ENCODE data around the gene MED12L. TPM values are rescaled to one million over a fixed set of nuclear protein-coding genes. Genes with fewer than 3 reads are reported as not detected.

MED12L gene
- total RNA-seq, 1 donor from 2014 or later, result 0.97 TPM

DNA sequence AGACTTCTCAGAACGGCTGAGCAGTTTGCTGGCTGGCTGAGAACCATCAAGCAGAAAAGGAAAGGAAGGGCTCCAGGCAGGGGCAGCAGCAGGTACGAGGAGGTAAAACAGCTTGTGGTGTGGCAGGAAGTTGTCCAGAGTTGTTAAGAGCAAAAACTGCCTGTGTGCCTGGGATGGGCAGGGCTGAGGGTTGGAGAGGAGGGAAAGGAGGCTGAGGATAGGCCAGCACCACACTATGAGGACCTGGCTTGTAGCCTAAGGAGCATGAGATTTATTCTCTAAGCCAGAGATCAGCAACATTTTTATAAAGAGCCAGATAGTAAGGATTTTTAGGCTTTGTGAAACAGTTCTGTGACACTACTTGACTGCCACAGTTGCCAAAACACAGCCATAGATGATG, 367.4 kb downstream of the MED12L start:
- Mint-ChIP-seq H3K4me1 (ENCODE audit: low read depth) (no peaks in the 10 kb centered on the region), H3K27me3 (ENCODE audit: low read depth) (peaks cover 6% of the 10 kb centered on the region), H3K27ac (ENCODE audit: unreplicated experiment) (no peak overlapping the region), H3K9me3 (ENCODE audit: low read depth) (no peaks in the 10 kb centered on the region), H3K4me3 (ENCODE audit: unreplicated experiment) (no peak overlapping the region), H3K36me3 (ENCODE audit: low read depth) (no peaks in the 10 kb centered on the region)
- DNase-seq (ENCODE audit: low spot score), result no peak
- TF ChIP-seq, protein P1, sequence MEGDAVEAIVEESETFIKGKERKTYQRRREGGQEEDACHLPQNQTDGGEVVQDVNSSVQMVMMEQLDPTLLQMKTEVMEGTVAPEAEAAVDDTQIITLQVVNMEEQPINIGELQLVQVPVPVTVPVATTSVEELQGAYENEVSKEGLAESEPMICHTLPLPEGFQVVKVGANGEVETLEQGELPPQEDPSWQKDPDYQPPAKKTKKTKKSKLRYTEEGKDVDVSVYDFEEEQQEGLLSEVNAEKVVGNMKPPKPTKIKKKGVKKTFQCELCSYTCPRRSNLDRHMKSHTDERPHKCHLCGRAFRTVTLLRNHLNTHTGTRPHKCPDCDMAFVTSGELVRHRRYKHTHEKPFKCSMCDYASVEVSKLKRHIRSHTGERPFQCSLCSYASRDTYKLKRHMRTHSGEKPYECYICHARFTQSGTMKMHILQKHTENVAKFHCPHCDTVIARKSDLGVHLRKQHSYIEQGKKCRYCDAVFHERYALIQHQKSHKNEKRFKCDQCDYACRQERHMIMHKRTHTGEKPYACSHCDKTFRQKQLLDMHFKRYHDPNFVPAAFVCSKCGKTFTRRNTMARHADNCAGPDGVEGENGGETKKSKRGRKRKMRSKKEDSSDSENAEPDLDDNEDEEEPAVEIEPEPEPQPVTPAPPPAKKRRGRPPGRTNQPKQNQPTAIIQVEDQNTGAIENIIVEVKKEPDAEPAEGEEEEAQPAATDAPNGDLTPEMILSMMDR (IDR thresholded peaks at IDR 0.05), result no peak

DNA sequence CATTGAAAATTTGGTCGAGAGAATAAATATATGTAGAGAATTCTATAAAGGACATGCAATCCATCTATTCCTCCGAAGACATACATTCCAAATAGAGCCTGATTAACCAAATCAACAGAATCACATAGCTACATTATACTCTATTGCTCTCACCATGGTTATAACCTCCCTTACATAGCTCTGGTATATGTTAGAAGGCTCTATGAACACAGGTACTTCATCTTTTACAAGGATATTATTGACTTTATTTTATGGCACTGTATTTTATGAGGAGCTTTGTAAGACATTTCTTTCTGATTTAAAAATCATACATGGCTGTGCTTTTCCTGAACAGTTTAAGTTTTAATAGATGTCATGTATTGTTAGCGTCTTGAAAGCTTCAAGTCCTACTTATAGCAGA, 370.6 kb downstream of the MED12L start:
- Mint-ChIP-seq H3K9me3 (ENCODE audit: low read depth) (no peaks in the 10 kb centered on the region), H3K27me3 (ENCODE audit: low read depth) (peaks cover 10% of the 10 kb centered on the region), H3K4me3 (ENCODE audit: unreplicated experiment) (no peak overlapping the region), H3K36me3 (ENCODE audit: low read depth) (no peaks in the 10 kb centered on the region), H3K27ac (ENCODE audit: unreplicated experiment) (no peak overlapping the region), H3K4me1 (ENCODE audit: low read depth) (peaks cover 7% of the 10 kb centered on the region)
- TF ChIP-seq, protein P1 (IDR thresholded peaks at IDR 0.05), result no peak
- DNase-seq (ENCODE audit: low spot score), result no peak

DNA sequence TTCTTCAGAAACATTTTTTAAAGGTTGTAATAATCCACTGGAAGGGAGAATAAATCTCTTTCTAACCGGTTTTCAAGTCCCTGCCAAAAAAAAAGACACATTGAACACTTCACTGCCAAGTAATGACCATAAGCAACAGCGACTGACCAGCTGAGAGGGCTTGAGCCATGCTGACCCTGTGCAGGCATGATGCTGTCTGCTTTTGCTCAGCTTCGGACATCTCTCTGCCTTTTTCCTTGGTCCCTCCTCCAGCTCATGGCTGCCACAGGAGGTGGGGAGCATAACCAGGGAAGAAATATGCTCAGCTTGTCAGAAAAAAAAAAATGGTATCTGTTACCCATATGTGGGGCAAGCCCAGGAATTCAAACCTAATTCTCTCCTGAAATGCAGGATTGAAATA, 373.9 kb downstream of the MED12L start:
- H3K27me3 Mint-ChIP-seq (ENCODE audit: low read depth), result peaks cover 23% of the 10 kb centered on the region
- no peaks in the 10 kb centered on the region for H3K36me3 Mint-ChIP-seq (ENCODE audit: low read depth)
- H3K4me1 Mint-ChIP-seq (ENCODE audit: low read depth), result peaks cover 9% of the 10 kb centered on the region
- TF ChIP-seq, protein P1 (IDR thresholded peaks at IDR 0.05), result no peak
- DNase-seq (ENCODE audit: low spot score), result no peak
- H3K4me3 Mint-ChIP-seq (ENCODE audit: unreplicated experiment), result no peak overlapping the region
- H3K9me3 Mint-ChIP-seq (ENCODE audit: low read depth), result no peaks in the 10 kb centered on the region
- H3K27ac Mint-ChIP-seq (ENCODE audit: unreplicated experiment), result no peak overlapping the region

DNA sequence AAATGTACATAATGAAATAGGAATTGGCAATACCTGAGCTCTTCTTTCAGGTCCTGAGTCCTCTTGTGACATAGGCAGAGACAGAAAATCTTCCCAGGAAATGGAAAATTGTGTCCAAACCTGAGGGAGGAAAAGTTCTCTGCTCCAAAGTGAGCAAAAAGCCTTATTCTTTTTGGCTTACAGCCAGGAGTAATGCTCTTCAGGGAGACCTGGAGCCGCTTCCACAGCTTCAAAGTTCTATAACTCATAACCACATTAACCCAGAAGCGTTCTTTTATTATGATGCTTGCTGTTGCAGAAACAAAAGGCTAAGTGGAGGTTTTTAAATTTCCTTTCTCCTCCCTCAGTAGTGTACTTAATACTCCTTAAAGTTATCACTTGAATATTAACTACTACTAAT, 374.8 kb downstream of the MED12L start:
- no peaks in the 10 kb centered on the region for H3K9me3 Mint-ChIP-seq (ENCODE audit: low read depth)
- DNase-seq (ENCODE audit: low spot score), result no peak
- H3K4me3 Mint-ChIP-seq (ENCODE audit: unreplicated experiment), result peak overlapping the region; percentile 59
- H3K27ac Mint-ChIP-seq (ENCODE audit: unreplicated experiment), result no peak overlapping the region
- no peaks in the 10 kb centered on the region for H3K36me3 Mint-ChIP-seq (ENCODE audit: low read depth)
- H3K4me1 Mint-ChIP-seq (ENCODE audit: low read depth), result peaks cover 9% of the 10 kb centered on the region
- H3K27me3 Mint-ChIP-seq (ENCODE audit: low read depth), result peaks cover 31% of the 10 kb centered on the region
- TF ChIP-seq, protein P1 (IDR thresholded peaks at IDR 0.05), result no peak

DNA sequence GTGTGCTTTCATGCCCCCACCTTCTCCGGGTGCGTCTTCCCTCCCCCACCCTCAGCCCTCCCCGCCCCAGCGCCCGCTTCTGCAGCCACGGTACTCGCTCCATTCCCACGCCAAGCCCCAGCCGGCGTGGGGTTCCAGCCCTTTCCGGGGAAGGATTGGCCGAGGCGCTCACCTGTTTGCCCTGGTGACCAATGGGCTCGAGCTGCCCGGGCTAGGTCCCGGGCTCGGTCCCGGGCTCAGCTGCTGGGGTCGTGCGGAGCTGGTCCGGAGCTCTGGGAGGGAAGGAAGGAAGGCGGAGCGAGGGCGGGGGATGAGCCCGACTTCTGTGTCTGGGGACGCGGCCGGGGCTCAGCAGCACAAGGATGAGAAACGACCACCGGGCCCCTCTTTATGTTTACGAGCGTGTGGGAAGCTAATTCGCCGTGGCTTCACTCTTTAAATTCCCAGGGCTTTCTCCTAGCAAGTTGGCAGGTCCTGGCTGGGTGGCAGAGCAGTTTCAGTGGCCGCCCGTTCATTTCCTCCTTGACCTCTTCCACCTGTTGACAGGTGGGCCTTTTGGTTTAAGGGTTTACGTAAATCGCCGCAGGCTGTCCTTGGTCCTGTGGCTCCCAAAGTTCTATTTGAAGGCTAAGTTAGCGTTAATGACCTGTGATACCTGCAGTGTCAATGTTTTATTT, 375.4 kb downstream of the MED12L start, which contains the start of gene IGSF10:
IGSF10 (minus strand) TSS at position 288 of the 677 bp plus-strand sequence. CDS start 2,352 bp downstream, outside the sequence.
- Mint-ChIP-seq H3K4me3 (ENCODE audit: unreplicated experiment) (peak within 1 kb of the TSS; percentile 59), H3K9me3 (ENCODE audit: low read depth) (no peaks in the 10 kb centered on the region), H3K36me3 (ENCODE audit: low read depth) (no peaks in the 10 kb centered on the region), H3K27ac (ENCODE audit: unreplicated experiment) (no peak within 1 kb of the TSS), H3K4me1 (ENCODE audit: low read depth) (peaks cover 9% of the 10 kb centered on the region), H3K27me3 (ENCODE audit: low read depth) (peaks cover 32% of the 10 kb centered on the region)
- DNase-seq (ENCODE audit: low spot score), result no peak
- TF ChIP-seq, protein P1 (IDR thresholded peaks at IDR 0.05), result no peak

All from chondrocyte (in vitro differentiated cells).